ENCODE measurements around the gene SMIM41. TPM values are rescaled to one million over a fixed set of nuclear protein-coding genes. Genes with fewer than 3 reads are reported as not detected.

The SMIM41 gene
- total and polyA plus RNA-seq, 10 donors, result 0.64 to 8.1 (median 2.0) TPM

GRCh38 chr12:52067081-52067374 lies 12.5 kb upstream of the SMIM41 start:
- H3K4me3 ChIP-seq, result no peak overlapping the region
- H3K4me1 ChIP-seq, result peaks cover 17 to 53% (median 46%) of the 10 kb centered on the region in 6 donors
- H3K9me3 ChIP-seq, result no peaks in the 10 kb centered on the region
- 57 to 85% (median 64%) methylated on average over 3 of the region's 3 CpGs for WGBS, 5 donors
- intact Hi-C loops (cut with DNase I; ENCODE audit: low total_unique reads), result no loop called here
- TF ChIP-seq CTCF (IDR thresholded peaks at IDR 0.05 in 8 of 11, conservative IDR thresholded peaks at IDR 0.05 in 3 of 11) (no peak), POLR2AphosphoS5 (IDR thresholded peaks at IDR 0.05) (no peak), POLR2A (IDR thresholded peaks at IDR 0.05) (no peak)
- no peak overlapping the region for H3K27ac ChIP-seq
- DNase-seq, result no peak
- peaks cover 0 to 7% (median 0%) of the 10 kb centered on the region in 6 donors for H3K36me3 ChIP-seq
- H3K27me3 ChIP-seq (replicated peaks in 1 of 7), result no peaks in the 10 kb centered on the region

- H3K4me3 ChIP-seq, result peak within 1 kb of the TSS; percentile 88 to 99 (median 97)
- peak; percentile 97 for DNase-seq
- no peaks in the 10 kb centered on the region for H3K27me3 ChIP-seq (replicated peaks in 1 of 7)
- H3K36me3 ChIP-seq, result peaks cover 0 to 32% (median 9%) of the 10 kb centered on the region in 6 donors
- 0 to 1% (median 0%) methylated on average over 32 to 60 of the region's 60 CpGs for WGBS, 5 donors
- intact Hi-C loops (cut with DNase I; ENCODE audit: low total_unique reads), result no loop called here
- no peaks in the 10 kb centered on the region for H3K9me3 ChIP-seq
- peak within 1 kb of the TSS; percentile 86 to 96 (median 93) for H3K27ac ChIP-seq
- H3K4me1 ChIP-seq, result peaks cover 23 to 53% (median 48%) of the 10 kb centered on the region in 6 donors
- peak; percentile 86 to 93 (median 88) for TF ChIP-seq POLR2AphosphoS5 (IDR thresholded peaks at IDR 0.05)
- TF ChIP-seq POLR2A (IDR thresholded peaks at IDR 0.05), result peak in 1 of 3 donors; percentile 67
- peak in 10 of 11 experiments; percentile 35 to 89 (median 74) for TF ChIP-seq CTCF (IDR thresholded peaks at IDR 0.05 in 8 of 11, conservative IDR thresholded peaks at IDR 0.05 in 3 of 11)
These were observed 9.9 kb upstream of the SMIM41 start, which contains the start of gene ATG101 for GRCh38 chr12:52069327-52070184. TSS of gene ATG101 (plus strand) at chr12:52069978. CDS start at chr12:52073651, 3,673 bp downstream.

GRCh38 chr12:52070185-52070925 lies 9.1 kb upstream of the SMIM41 start:
- peak overlapping the region; percentile 86 to 96 (median 93) for H3K27ac ChIP-seq
- 5 to 9% (median 8%) methylated on average over 28 to 37 of the region's 37 CpGs for WGBS, 5 donors
- H3K36me3 ChIP-seq, result peaks cover 0 to 40% (median 17%) of the 10 kb centered on the region in 6 donors
- no peak for DNase-seq
- H3K9me3 ChIP-seq, result no peaks in the 10 kb centered on the region
- no peaks in the 10 kb centered on the region for H3K27me3 ChIP-seq (replicated peaks in 1 of 7)
- no peak for TF ChIP-seq CTCF (IDR thresholded peaks at IDR 0.05 in 8 of 11, conservative IDR thresholded peaks at IDR 0.05 in 3 of 11)
- no peak for TF ChIP-seq POLR2AphosphoS5 (IDR thresholded peaks at IDR 0.05)
- TF ChIP-seq POLR2A (IDR thresholded peaks at IDR 0.05), result no peak
- peak overlapping the region; percentile 88 to 99 (median 97) for H3K4me3 ChIP-seq
- H3K4me1 ChIP-seq, result peaks cover 23 to 60% (median 53%) of the 10 kb centered on the region in 6 donors
- intact Hi-C loops (cut with DNase I; ENCODE audit: low total_unique reads), result no loop called here
